Mesenchymal stem cell (in vitro differentiated cells and primary cell): ENCODE measurements around the gene DAB1.

Experiments used
- DNase-seq: peaks from one replicate; pipeline ENCODE4 v3.0.0-alpha.2; 2013
- H2AFZ ChIP-seq: one replicate; pipeline ENCODE4 v1.6.1; 2013; ENCODE audit warnings: low read depth, mild to moderate bottlenecking, control low read depth, inconsistent platforms, low read length, moderate library complexity
- H2AK5ac ChIP-seq: 2 replicates; pipeline ENCODE4 v1.6.1; 2013; ENCODE audit warnings: low read length, moderate library complexity, mild to moderate bottlenecking, inconsistent platforms; ENCODE audit not compliant: severe bottlenecking
- H2BK120ac ChIP-seq: one replicate; pipeline ENCODE4 v1.6.1; 2013; ENCODE audit warnings: low read depth, mild to moderate bottlenecking, inconsistent platforms, low read length, moderate library complexity
- H2BK12ac ChIP-seq, 2 experiments: one replicate each; pipeline ENCODE4 v1.6.1; 2013; ENCODE audit warnings: inconsistent platforms in 2 of 2, low read length in 2 of 2, mild to moderate bottlenecking in 2 of 2, moderate library complexity in 2 of 2, control low read depth in 1 of 2
- H2BK15ac ChIP-seq: one replicate; pipeline ENCODE4 v1.6.1; 2013; ENCODE audit warnings: mild to moderate bottlenecking, low read depth, inconsistent platforms; ENCODE audit not compliant: poor library complexity, severe bottlenecking
- H2BK5ac ChIP-seq: 2 replicates; pipeline ENCODE4 v1.6.1; 2013; ENCODE audit warnings: low read depth, mild to moderate bottlenecking, low read length, control low read depth, inconsistent platforms; ENCODE audit not compliant: poor library complexity, severe bottlenecking
- H3K14ac ChIP-seq, 2 experiments: one replicate each; pipeline ENCODE4 v1.6.1; 2013; ENCODE audit warnings: inconsistent platforms in 2 of 2, low read length in 2 of 2, control low read depth in 1 of 2, mild to moderate bottlenecking in 1 of 2, moderate library complexity in 1 of 2
- H3K18ac ChIP-seq, 2 experiments: one replicate each; pipeline ENCODE4 v1.6.1; 2013; ENCODE audit warnings: inconsistent platforms in 2 of 2, low read length in 2 of 2, control low read depth in 1 of 2, low read depth in 1 of 2, mild to moderate bottlenecking in 1 of 2
- H3K23ac ChIP-seq, 2 experiments: one replicate each; pipeline ENCODE4 v1.6.1; 2013; ENCODE audit warnings: inconsistent platforms in 2 of 2, low read length in 2 of 2, mild to moderate bottlenecking in 2 of 2, moderate library complexity in 2 of 2, control low read depth in 1 of 2
- H3K27ac ChIP-seq: 2 replicates; pipeline ENCODE4 v1.5.1; 2013; ENCODE audit warnings: mild to moderate bottlenecking, moderate library complexity, low read length, control low read depth, inconsistent platforms; ENCODE audit not compliant: poor library complexity, severe bottlenecking
- H3K27me3 ChIP-seq, 2 experiments: 2 replicates each; pipeline versions ENCODE4 v1.6.1 to v1.7.0; 2013; ENCODE audit warnings: low read length in 2 of 2, mild to moderate bottlenecking in 2 of 2, moderate library complexity in 2 of 2, control low read depth in 1 of 2, inconsistent platforms in 1 of 2; ENCODE audit not compliant: control insufficient read depth in 1 of 2, insufficient read depth in 1 of 2
- H3K36me3 ChIP-seq, 2 experiments: 2 replicates each; pipeline versions ENCODE4 v1.6.1 to v1.7.0; 2013; ENCODE audit warnings: low read length in 2 of 2, control low read depth in 1 of 2, inconsistent platforms in 1 of 2, low read depth in 1 of 2, mild to moderate bottlenecking in 1 of 2; ENCODE audit not compliant: insufficient read depth in 2 of 2, control insufficient read depth in 1 of 2
- H3K4ac ChIP-seq, 2 experiments: one replicate each; pipeline ENCODE4 v1.6.1; 2013; ENCODE audit warnings: inconsistent platforms in 2 of 2, low read length in 2 of 2, mild to moderate bottlenecking in 2 of 2, moderate library complexity in 2 of 2, control low read depth in 1 of 2, low read depth in 1 of 2
- H3K4me1 ChIP-seq: 2 replicates; pipeline ENCODE4 v1.6.1; 2013; ENCODE audit warnings: low read depth, low read length, control low read depth; ENCODE audit not compliant: control insufficient read depth, insufficient read depth
- H3K4me2 ChIP-seq: 2 replicates; pipeline ENCODE4 v1.6.1; 2013; ENCODE audit warnings: low read length, mild to moderate bottlenecking, inconsistent platforms; ENCODE audit not compliant: poor library complexity, severe bottlenecking
- H3K4me3 ChIP-seq, 2 experiments: 2 replicates each; pipeline versions ENCODE4 v1.5.1 to v1.7.0; 2013; ENCODE audit warnings: low read length in 2 of 2, mild to moderate bottlenecking in 2 of 2, control low read depth in 1 of 2, low read depth in 1 of 2; ENCODE audit not compliant: insufficient read depth in 1 of 2
- H3K79me1 ChIP-seq: replicated peaks from 2 replicates; pipeline ENCODE4 v1.6.1; 2013; ENCODE audit warnings: mild to moderate bottlenecking, control low read depth, low read length, inconsistent platforms; ENCODE audit not compliant: poor library complexity, severe bottlenecking
- H3K9ac ChIP-seq: 2 replicates; pipeline ENCODE4 v1.7.0; 2013; ENCODE audit warnings: mild to moderate bottlenecking, low read length, moderate library complexity
- H3K9me3 ChIP-seq: 2 replicates; pipeline ENCODE4 v1.7.0; 2013; ENCODE audit warnings: mild to moderate bottlenecking, low read length; ENCODE audit not compliant: control insufficient read depth
- H4K8ac ChIP-seq: one replicate; pipeline ENCODE4 v1.6.1; 2013; ENCODE audit warnings: inconsistent platforms, mild to moderate bottlenecking, low read length, moderate library complexity
- H4K91ac ChIP-seq: one replicate; pipeline ENCODE4 v1.6.1; 2013; ENCODE audit warnings: mild to moderate bottlenecking, low read length, inconsistent platforms
- WGBS: methylation state at CpG from one replicate; pipeline ENCODE4 v1.1.7; 2013; ENCODE audit warnings: mixed read lengths; 5-methylcytosine and 5-hydroxymethylcytosine counted together

DAB1 gene

DNA sequence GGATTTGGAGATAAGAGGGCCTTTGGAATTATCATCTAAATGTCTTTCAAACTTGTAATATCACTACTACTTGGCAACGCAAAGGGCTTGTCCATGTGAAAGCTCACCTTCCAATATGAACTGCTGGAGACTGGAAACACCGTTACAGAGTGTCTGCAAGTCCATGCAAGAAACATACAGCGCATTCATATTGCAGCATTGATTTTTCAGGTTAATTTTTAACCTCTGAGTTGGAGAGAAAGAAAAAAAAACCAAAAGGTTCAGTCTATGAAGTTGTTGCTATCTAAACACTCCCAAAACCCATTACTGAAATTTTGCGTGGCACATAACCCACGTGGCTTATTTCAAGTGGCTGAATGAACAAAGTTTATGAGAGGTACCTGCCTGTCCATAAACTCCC, 23.8 kb downstream of the DAB1 start:
- H3K4me3 ChIP-seq = no peak overlapping the region
- no peak overlapping the region for H3K18ac ChIP-seq
- H2BK12ac ChIP-seq = no peak overlapping the region
- H2BK15ac ChIP-seq = no peak overlapping the region
- H3K4me2 ChIP-seq = no peak overlapping the region
- H3K9ac ChIP-seq = no peak overlapping the region
- no peaks in the 10 kb centered on the region for H3K4me1 ChIP-seq
- H3K27ac ChIP-seq = no peak overlapping the region
- H3K36me3 ChIP-seq = no peaks in the 10 kb centered on the region
- H4K8ac ChIP-seq = no peak overlapping the region
- no peak overlapping the region for H3K4ac ChIP-seq
- H2AK5ac ChIP-seq = no peak overlapping the region
- H3K27me3 ChIP-seq = peaks cover 0 to 7% of the 10 kb centered on the region in 2 experiments
- H3K9me3 ChIP-seq = no peaks in the 10 kb centered on the region
- no peak overlapping the region for H2AFZ ChIP-seq
- no peak for DNase-seq
- no peak overlapping the region for H4K91ac ChIP-seq
- no peak overlapping the region for H2BK120ac ChIP-seq
- no peak overlapping the region for H2BK5ac ChIP-seq
- no peak overlapping the region for H3K14ac ChIP-seq
- H3K23ac ChIP-seq = no peak overlapping the region
- 90% methylated on average over 5 of the region's 5 CpGs for WGBS
- H3K79me1 ChIP-seq = no peaks in the 10 kb centered on the region

DNA sequence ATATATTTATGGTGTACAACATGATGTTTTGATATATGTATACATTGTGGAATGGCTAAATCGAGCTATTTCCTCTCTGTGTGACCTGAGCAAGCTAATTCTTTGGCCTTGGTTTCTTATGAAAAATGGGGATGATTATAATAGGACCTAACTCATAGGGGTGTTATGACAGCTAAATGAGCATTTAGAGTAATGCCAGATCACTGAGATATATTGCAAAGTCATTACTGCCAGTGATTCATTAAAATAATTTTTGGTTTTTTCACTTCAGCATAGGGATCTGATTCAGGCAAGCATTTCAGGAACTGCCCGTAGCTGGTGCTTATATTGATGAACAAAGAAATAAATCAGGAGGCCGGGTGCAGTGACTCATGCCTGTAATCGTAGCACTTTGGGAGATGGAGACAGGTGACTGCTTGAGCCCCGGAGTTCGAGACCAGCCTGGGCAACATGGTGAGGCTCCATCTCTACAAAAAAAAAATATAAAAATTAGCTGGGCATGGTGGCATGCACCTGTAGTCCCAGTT, 30.7 kb downstream of the DAB1 start:
- Histone ChIP-seq H2AFZ (no peak overlapping the region), H3K4me2 (no peak overlapping the region), H3K9me3 (no peaks in the 10 kb centered on the region), H3K9ac (no peak overlapping the region), H3K18ac (no peak overlapping the region), H3K27ac (no peak overlapping the region), H3K36me3 (no peaks in the 10 kb centered on the region), H3K4me3 (no peak overlapping the region), H3K4ac (no peak overlapping the region), H2BK120ac (no peak overlapping the region), H2BK12ac (no peak overlapping the region), H3K4me1 (no peaks in the 10 kb centered on the region), H2BK15ac (no peak overlapping the region), H3K27me3 (no peaks in the 10 kb centered on the region), H4K8ac (no peak overlapping the region), H2AK5ac (no peak overlapping the region), H4K91ac (no peak overlapping the region), H2BK5ac (no peak overlapping the region), H3K79me1 (no peaks in the 10 kb centered on the region), H3K23ac (no peak overlapping the region), H3K14ac (no peak overlapping the region)
- no peak for DNase-seq
- WGBS = 90% methylated on average over 6 of the region's 6 CpGs

DNA sequence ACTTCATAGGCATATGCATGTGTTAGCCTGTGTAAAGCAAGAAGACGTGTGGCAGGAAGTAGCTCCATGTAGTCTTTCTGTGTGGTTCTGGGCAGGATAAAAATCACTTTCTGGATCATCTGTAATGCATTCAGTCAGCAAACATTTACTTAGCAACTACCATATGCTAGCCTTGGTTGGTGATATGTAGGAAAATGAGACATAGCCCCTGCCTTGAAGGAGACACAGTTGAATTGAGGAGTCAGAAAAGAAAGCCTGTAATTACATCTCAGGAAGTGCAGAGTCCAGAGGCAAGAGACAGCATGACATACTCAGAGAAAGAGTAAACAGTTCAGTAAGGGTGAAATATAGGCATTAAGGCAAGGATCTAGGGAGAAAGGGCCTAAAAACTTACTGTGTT, 38.5 kb downstream of the DAB1 start:
- Histone ChIP-seq H2BK15ac (no peak overlapping the region), H3K27ac (no peak overlapping the region), H2AFZ (no peak overlapping the region), H3K4me3 (no peak overlapping the region), H3K79me1 (no peaks in the 10 kb centered on the region), H3K4me2 (no peak overlapping the region), H3K9me3 (no peaks in the 10 kb centered on the region), H3K27me3 (no peaks in the 10 kb centered on the region), H3K4ac (no peak overlapping the region), H3K23ac (no peak overlapping the region), H3K9ac (no peak overlapping the region), H3K18ac (no peak overlapping the region), H2AK5ac (no peak overlapping the region), H4K8ac (no peak overlapping the region), H3K4me1 (no peaks in the 10 kb centered on the region), H2BK120ac (no peak overlapping the region), H3K36me3 (no peaks in the 10 kb centered on the region), H2BK5ac (no peak overlapping the region), H4K91ac (no peak overlapping the region), H2BK12ac (no peak overlapping the region), H3K14ac (no peak overlapping the region)
- no CpG with 5 or more reads among the region's 1 CpG for WGBS
- no peak for DNase-seq

DNA sequence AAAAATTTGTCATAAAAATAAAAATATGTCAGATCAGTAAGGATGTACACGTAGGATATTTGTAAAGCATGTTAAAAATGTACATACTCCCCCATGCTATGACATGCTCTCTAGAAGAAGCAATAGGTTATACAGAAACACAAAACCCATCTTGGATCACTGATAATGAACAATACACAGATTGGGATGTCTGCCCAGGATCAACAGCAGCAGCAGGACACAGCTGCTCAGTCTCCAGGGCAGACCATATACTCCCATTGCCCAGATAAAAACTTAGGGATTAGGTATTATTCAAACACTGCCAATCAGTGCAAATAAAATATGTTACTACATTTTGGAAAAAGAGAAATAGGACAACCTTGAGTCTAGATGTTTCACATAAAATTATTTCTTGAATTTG, 39.0 kb downstream of the DAB1 start:
- Histone ChIP-seq H3K18ac (no peak overlapping the region), H3K36me3 (no peaks in the 10 kb centered on the region), H3K4ac (no peak overlapping the region), H2AFZ (no peak overlapping the region), H3K14ac (no peak overlapping the region), H3K27me3 (no peaks in the 10 kb centered on the region), H3K23ac (no peak overlapping the region), H4K8ac (no peak overlapping the region), H3K9me3 (no peaks in the 10 kb centered on the region), H3K4me2 (no peak overlapping the region), H2BK5ac (no peak overlapping the region), H3K9ac (no peak overlapping the region), H3K4me1 (no peaks in the 10 kb centered on the region), H3K27ac (no peak overlapping the region), H2BK15ac (no peak overlapping the region), H4K91ac (no peak overlapping the region), H3K79me1 (no peaks in the 10 kb centered on the region), H2BK12ac (no peak overlapping the region), H3K4me3 (no peak overlapping the region), H2BK120ac (no peak overlapping the region), H2AK5ac (no peak overlapping the region)
- no peak for DNase-seq
- WGBS = no CpG with 5 or more reads among the region's 1 CpG
